BLaER1 treated with 17β-estradiol and CSF1 and Interleukin-3, amounts not matched to agents 10 nM and 100 nM (cell line): ENCODE data around the gene ROBO2.
A peak's percentile ranks its signal among the peaks of the same experiment; 100 is the strongest.
"Not testable (repeated sequence)": the region's sequence is repeated elsewhere in the genome, so short reads cannot be mapped to it uniquely, and the experiment has no call there.

ENCODE experiments used
- H3K27ac ChIP-seq, 11 experiments: shearing (Covaris generic); formaldehyde crosslinking; 2 replicates each; pipeline ENCODE4 v1.8.1; 2022
- H3K27me3 ChIP-seq, 11 experiments: shearing (Covaris generic); formaldehyde crosslinking; 2 replicates each; pipeline ENCODE4 v1.8.1; 2022
- H3K36me3 ChIP-seq, 11 experiments: shearing (Covaris generic); formaldehyde crosslinking; 2 replicates each; pipeline ENCODE4 v1.8.1; 2022
- H3K4me1 ChIP-seq, 10 experiments: shearing (Covaris generic); formaldehyde crosslinking; 2 replicates each; pipeline ENCODE4 v1.8.1; 2022
- H3K4me2 ChIP-seq, 11 experiments: shearing (Covaris generic); formaldehyde crosslinking; 2 replicates each; pipeline ENCODE4 v1.8.1; 2022
- H3K4me3 ChIP-seq, 10 experiments: shearing (Covaris generic); formaldehyde crosslinking; 2 replicates each; pipeline ENCODE4 v1.8.1; 2022
- H3K9ac ChIP-seq, 11 experiments: shearing (Covaris generic); formaldehyde crosslinking; 2 replicates each; pipeline ENCODE4 v1.8.1; 2022
- H3K9me3 ChIP-seq, 11 experiments: shearing (Covaris generic); formaldehyde crosslinking; replicated peaks in 1 of 11; 2 replicates each; pipeline ENCODE4 v1.8.1; 2022
- H4K20me1 ChIP-seq, 11 experiments: shearing (Covaris generic); formaldehyde crosslinking; 2 replicates each; pipeline ENCODE4 v1.8.1; 2022
- Cebpa-rat ChIP-seq, 11 experiments: shearing (Covaris generic); IDR thresholded peaks; 2 replicates each; pipeline ENCODE4 v1.8.1; 2022

Gene ROBO2

DNA sequence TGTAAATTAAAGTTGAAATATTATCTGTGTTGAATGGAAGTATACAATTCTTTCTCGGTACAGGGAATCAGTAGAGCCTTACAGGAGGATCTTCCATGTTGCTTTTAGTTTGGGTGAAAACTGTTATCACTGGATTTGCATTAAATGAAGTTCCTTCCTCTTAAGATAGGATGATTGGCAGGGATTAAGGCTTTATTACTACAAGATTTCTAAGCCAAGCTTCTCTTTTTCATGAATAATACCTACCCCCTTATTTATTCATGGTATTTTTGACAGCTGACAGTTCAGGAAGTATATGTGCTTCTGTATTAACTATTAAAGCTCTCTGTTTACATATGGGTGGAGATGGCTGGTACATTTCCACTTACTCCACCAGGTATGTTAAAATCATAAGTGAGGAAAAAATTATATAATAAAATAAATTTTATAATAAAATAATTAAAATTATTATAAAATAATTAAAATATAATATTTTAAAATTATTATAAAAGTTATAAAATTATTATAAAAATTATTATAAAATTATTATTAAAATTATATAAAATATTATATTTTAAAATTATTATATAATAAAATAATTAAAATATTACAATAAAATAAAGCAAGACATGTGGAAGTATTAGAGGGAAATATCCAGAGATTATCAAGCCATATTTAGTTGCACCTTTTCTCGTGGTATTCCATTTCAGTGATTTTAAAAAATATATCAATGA, 332.9 kb downstream of the ROBO2 start:
- no peaks in the 10 kb centered on the region for H3K36me3 ChIP-seq
- no peaks in the 10 kb centered on the region for H3K4me1 ChIP-seq
- H4K20me1 ChIP-seq: no peaks in the 10 kb centered on the region
- no peak overlapping the region for H3K27ac ChIP-seq
- no peaks in the 10 kb centered on the region for H3K27me3 ChIP-seq
- no peak overlapping the region for H3K9ac ChIP-seq
- no peak overlapping the region for H3K4me2 ChIP-seq
- no peak for TF ChIP-seq Cebpa-rat (IDR thresholded peaks at IDR 0.05)
- H3K9me3 ChIP-seq: no peaks in the 10 kb centered on the region
- H3K4me3 ChIP-seq: no peak overlapping the region

DNA sequence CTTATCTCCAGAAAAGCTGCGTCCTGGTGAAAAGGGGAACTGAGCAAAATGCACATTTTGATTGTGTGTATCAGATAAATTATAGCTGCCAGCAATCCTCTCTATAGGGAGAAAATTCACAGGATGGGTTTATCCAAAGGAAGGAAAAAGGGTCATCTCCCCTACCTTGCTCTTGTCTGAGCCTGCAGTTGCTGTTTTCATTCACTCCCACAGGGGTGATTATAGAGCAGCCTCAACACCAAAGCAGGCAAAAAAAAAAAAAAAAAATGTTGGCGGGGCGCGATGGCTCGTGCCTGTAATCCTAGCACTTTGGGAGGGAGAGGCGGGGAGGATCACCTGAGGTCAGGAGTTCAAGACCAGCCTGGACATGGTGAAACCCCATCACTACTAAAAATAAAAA, 333.7 kb downstream of the ROBO2 start:
- no peak overlapping the region for H3K4me2 ChIP-seq
- no peak for TF ChIP-seq Cebpa-rat (IDR thresholded peaks at IDR 0.05)

DNA sequence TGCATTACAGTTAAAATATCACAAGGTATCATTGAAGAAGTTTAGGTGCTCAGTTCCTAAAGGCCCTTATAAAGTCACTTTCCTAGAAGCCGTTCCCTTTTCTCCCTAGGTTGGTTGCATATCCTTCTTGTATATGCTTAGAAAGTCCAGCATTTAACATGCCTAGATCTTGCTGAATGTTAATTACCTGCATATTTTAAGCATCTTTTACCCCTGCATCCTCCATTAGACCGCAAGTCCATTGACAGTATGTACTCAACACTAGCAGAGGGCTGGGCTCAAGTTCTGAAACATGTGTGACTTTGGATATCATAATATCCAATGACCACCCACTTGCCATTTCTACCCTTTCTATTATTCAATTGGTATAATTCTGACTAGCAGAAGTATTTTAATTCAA, 336.6 kb downstream of the ROBO2 start:
- no peak overlapping the region for H3K27ac ChIP-seq
- H3K4me3 ChIP-seq: no peak overlapping the region
- TF ChIP-seq Cebpa-rat (IDR thresholded peaks at IDR 0.05): no peak

More for the DNA sequence above, 333.7 kb downstream of the ROBO2 start:
- H3K4me1 ChIP-seq: no peaks in the 10 kb centered on the region
- no peak overlapping the region for H3K27ac ChIP-seq
- H3K36me3 ChIP-seq: no peaks in the 10 kb centered on the region
- no peaks in the 10 kb centered on the region for H4K20me1 ChIP-seq
- no peaks in the 10 kb centered on the region for H3K27me3 ChIP-seq
- H3K9me3 ChIP-seq: no peaks in the 10 kb centered on the region
- no peak overlapping the region for H3K9ac ChIP-seq
- no peak overlapping the region for H3K4me3 ChIP-seq

DNA sequence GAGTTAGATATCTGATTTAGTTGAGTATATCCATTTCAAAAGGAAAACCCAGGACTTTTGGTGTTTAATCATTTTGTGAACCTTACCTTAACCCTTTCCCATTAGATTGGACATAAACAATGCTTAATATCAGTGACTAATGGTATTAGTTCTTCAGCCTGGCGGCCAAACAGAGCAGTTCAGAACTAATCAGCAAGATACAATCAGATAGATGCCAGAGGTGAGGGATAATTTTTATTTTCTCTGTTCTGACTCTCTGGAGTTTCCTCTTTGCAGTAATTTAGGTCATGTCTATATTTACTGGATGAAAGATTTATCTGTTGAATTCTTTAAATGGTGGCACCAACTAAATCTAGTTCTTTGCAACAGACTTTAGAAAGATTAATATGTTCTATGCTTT, 337.8 kb downstream of the ROBO2 start:
- no peaks in the 10 kb centered on the region for H4K20me1 ChIP-seq

More for the DNA sequence above, 336.6 kb downstream of the ROBO2 start:
- Histone ChIP-seq H3K27me3 (no peaks in the 10 kb centered on the region), H3K4me2 (no peak overlapping the region), H3K4me1 (no peaks in the 10 kb centered on the region), H3K9me3 (no peaks in the 10 kb centered on the region), H3K9ac (no peak overlapping the region), H3K36me3 (no peaks in the 10 kb centered on the region), H4K20me1 (no peaks in the 10 kb centered on the region)

DNA sequence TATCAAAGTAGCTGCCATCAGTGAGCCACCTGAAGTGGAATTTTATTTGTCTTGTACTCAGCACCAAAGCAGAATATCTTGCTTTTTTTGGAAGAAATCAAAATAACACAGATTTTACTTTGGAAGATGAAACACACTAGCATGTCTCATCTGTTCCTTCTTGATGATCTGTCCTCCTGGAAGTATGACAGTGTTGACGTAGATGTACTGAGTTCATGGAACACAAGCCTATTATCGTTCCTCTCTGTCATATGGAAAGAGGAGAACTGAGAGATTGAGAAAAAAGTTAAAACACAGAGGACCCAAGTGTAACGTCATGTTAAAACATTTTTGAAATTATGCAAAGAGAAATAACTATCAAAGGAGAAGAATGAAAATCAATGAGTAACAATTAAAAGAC, 340.2 kb downstream of the ROBO2 start:
- Histone ChIP-seq H3K27ac (no peak overlapping the region), H3K27me3 (no peaks in the 10 kb centered on the region), H4K20me1 (no peaks in the 10 kb centered on the region), H3K9ac (no peak overlapping the region), H3K36me3 (no peaks in the 10 kb centered on the region), H3K9me3 (no peaks in the 10 kb centered on the region), H3K4me2 (no peak overlapping the region), H3K4me3 (no peak overlapping the region), H3K4me1 (no peaks in the 10 kb centered on the region)
- TF ChIP-seq Cebpa-rat (IDR thresholded peaks at IDR 0.05): no peak

More for the DNA sequence above, 337.8 kb downstream of the ROBO2 start:
- Histone ChIP-seq H3K36me3 (no peaks in the 10 kb centered on the region), H3K9me3 (no peaks in the 10 kb centered on the region), H3K9ac (no peak overlapping the region), H3K4me3 (no peak overlapping the region), H3K4me1 (no peaks in the 10 kb centered on the region), H3K27ac (no peak overlapping the region), H3K27me3 (no peaks in the 10 kb centered on the region), H3K4me2 (no peak overlapping the region)
- no peak for TF ChIP-seq Cebpa-rat (IDR thresholded peaks at IDR 0.05)

DNA sequence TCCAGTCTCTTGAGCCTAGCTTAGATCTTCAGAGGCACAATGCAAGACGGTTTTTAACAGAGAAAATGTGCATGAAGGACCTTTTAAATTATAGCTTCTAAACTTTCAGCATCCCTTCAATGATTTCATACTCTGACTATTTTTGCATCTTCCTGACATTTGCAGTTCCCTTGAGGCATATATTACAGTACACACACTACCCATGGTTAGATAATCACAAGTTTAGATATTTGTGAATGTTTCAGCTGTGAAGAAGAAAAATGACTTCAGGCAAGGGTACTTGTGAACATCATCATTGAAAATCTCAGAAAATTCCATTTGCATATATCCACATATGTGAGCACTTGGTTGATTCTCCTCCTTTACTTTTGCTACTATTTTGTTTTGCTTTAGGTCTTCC, 341.5 kb downstream of the ROBO2 start:
- Histone ChIP-seq H3K27ac (no peak overlapping the region), H4K20me1 (no peaks in the 10 kb centered on the region), H3K36me3 (no peaks in the 10 kb centered on the region), H3K9me3 (no peaks in the 10 kb centered on the region), H3K4me3 (no peak overlapping the region), H3K4me2 (no peak overlapping the region), H3K4me1 (no peaks in the 10 kb centered on the region), H3K27me3 (no peaks in the 10 kb centered on the region), H3K9ac (no peak overlapping the region)
- no peak for TF ChIP-seq Cebpa-rat (IDR thresholded peaks at IDR 0.05)

DNA sequence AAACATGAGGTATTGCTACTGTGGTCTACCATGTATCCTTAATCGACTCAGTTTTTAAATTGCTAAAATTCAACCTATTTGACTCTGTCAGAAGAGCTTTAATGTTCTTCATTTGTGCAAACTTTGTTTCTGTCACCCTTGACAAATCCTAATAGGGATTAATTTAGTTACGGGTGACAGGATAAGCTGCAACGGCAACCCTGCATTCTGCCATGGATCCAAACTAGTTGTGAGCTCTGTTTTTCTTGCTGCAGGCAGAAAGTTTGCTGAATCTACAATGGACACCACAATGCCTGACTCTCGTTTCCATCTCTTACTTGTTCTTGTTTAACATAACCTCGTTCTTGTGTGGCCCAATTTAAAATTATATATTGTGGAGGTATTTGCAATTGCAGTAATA, 352.3 kb downstream of the ROBO2 start:
- H3K9me3 ChIP-seq: no peaks in the 10 kb centered on the region
- H3K9ac ChIP-seq: no peak overlapping the region
- H3K36me3 ChIP-seq: no peaks in the 10 kb centered on the region
- no peak overlapping the region for H3K27ac ChIP-seq
- H3K27me3 ChIP-seq: no peaks in the 10 kb centered on the region
- H3K4me3 ChIP-seq: no peak overlapping the region
- no peak overlapping the region for H3K4me2 ChIP-seq
- no peaks in the 10 kb centered on the region for H4K20me1 ChIP-seq
- no peak for TF ChIP-seq Cebpa-rat (IDR thresholded peaks at IDR 0.05)
- H3K4me1 ChIP-seq: no peaks in the 10 kb centered on the region

DNA sequence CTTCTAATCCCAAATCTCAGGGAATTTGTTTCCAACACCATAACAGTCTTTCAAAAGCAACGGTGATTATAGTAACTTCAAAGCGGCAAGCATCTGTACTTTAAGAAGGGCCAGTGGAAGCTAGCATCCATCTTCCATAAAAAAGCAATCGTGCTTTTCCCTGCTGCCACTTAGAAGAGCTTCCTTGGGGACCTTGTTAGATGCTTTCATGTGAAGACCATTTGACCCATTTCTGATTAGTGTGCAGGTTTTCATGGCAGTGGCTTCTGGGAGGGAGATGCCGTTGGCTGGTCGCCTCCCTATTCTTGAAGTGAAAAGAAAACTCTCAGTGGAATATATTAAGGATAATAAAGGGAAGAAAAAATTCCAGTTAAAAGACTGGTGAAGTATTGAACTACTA, 354.1 kb downstream of the ROBO2 start:
- Histone ChIP-seq H4K20me1 (no peaks in the 10 kb centered on the region), H3K4me3 (no peak overlapping the region), H3K27me3 (no peaks in the 10 kb centered on the region), H3K27ac (no peak overlapping the region), H3K9me3 (no peaks in the 10 kb centered on the region), H3K9ac (no peak overlapping the region), H3K36me3 (no peaks in the 10 kb centered on the region), H3K4me1 (no peaks in the 10 kb centered on the region), H3K4me2 (no peak overlapping the region)
- no peak for TF ChIP-seq Cebpa-rat (IDR thresholded peaks at IDR 0.05)

DNA sequence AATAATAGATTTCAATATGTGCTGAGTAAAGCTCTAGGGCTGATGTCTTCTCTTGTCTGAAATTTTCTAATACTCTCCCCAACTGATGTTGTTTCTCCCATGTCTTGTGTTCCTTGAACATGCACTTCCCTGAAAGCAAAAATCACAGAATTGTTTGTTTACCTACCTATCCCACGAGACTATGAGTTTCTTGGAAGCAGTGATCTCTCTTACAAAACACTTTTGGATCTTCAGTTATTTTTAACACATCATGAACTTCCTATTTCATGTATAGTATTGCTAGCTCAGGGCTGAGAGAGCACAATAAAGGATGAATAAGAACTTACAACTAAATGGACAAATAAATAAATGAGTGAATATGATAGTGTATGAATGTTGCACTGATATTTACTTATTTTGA, 365.0 kb downstream of the ROBO2 start:
- no peak overlapping the region for H3K4me3 ChIP-seq
- H3K27ac ChIP-seq: no peak overlapping the region
- H3K4me1 ChIP-seq: 0 out of 20 replicates have a peak, but pooled peaks cover 0 to 3% (median 0%) of the 10 kb centered on the region in 10 experiments
- H3K27me3 ChIP-seq: no peaks in the 10 kb centered on the region
- H3K9me3 ChIP-seq: no peaks in the 10 kb centered on the region
- no peaks in the 10 kb centered on the region for H3K36me3 ChIP-seq
- no peaks in the 10 kb centered on the region for H4K20me1 ChIP-seq
- no peak overlapping the region for H3K9ac ChIP-seq
- H3K4me2 ChIP-seq: peak overlapping the region in 1 of 11 experiments; percentile 9; a peak in 1 of 22 replicates
- no peak for TF ChIP-seq Cebpa-rat (IDR thresholded peaks at IDR 0.05)

DNA sequence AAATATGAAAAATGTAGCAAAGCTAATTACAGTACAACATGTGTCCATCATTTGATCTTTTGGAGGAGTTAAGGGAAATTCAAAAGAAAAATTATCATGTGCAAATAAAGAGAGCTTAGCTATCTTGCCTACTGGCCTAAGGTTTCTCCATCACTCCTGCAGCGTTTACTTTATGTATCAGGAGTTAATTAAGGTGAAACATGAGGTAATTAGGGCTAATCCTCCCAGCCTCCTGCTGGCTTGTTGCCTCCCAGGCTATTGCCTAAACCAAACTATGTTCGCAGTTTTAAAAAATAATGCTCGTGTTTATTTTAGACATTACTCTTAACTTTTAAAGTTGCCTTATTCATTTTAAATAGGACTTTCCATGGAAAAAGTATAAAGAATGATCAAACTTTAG, 367.5 kb downstream of the ROBO2 start:
- TF ChIP-seq Cebpa-rat (IDR thresholded peaks at IDR 0.05): no peak
- Histone ChIP-seq H3K4me3 (no peak overlapping the region), H3K27me3 (no peaks in the 10 kb centered on the region)

DNA sequence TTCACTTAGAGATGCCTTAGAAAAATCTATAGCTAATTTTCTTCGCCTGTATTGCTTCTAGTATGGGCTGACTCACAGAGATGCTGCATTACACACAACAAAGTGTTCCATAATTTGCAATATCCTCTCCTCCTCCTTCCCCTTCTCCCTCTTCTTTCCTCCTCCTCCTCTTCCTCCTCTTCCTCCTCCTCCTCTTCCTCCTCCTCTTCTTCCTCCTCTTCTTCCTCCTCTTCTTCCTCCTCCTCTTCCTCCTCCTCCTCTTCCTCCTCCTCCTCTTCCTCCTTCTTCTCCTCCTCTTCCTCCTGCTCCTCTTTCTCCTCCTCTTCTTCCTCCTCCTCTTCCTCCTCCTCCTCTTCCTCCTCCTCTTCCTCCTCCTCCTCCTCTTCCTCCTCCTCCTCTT, 370.4 kb downstream of the ROBO2 start:
- not testable (repeated sequence) for H3K27ac ChIP-seq, H3K4me3 ChIP-seq, H3K36me3 ChIP-seq, H3K9me3 ChIP-seq, H3K4me1 ChIP-seq, H3K4me2 ChIP-seq, H4K20me1 ChIP-seq, H3K27me3 ChIP-seq, H3K9ac ChIP-seq

More for the DNA sequence above, 367.5 kb downstream of the ROBO2 start:
- Histone ChIP-seq H3K36me3 (no peaks in the 10 kb centered on the region), H4K20me1 (no peaks in the 10 kb centered on the region), H3K4me2 (no peak overlapping the region), H3K9me3 (no peaks in the 10 kb centered on the region), H3K4me1 (0 out of 20 replicates have a peak, but pooled peaks cover 0 to 3% (median 0%) of the 10 kb centered on the region in 10 experiments), H3K9ac (no peak overlapping the region), H3K27ac (no peak overlapping the region)
